ENCODE results near the gene OBSCN.

The OBSCN gene

GRCh38 chr1:228198977-228199590, 8.8 kb upstream of the OBSCN start:
- H3K27me3 ChIP-seq (ENCODE audit: control insufficient read depth, insufficient read depth, low read length) = no peaks in the 10 kb centered on the region
- H3K36me3 ChIP-seq (ENCODE audit: control insufficient read depth, insufficient read depth, low read length) = no peaks in the 10 kb centered on the region
- no peak overlapping the region for H3K4me3 ChIP-seq (ENCODE audit: low read depth, low read length)

DNA sequence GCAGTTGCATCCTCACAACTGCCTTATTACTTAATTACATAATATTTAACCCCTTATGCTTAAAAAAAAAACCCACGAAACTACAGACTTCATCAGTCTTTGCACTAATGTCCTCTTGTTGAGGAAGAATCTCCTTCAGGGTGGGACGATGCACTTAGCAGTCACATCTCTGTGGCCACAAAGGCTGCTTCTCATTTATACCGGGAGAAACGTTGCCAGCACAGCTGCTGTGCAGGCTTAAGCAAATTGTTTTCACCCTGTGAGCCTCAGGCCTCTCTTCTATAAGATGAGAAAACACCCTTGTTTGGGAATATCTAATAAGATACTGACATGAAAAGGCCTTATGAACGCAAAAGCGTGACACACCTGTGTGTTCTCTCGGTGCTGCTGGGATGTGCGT, 2.9 kb upstream of the OBSCN start:
- Histone ChIP-seq H3K4me3 (ENCODE audit: low read depth, low read length) (no peak overlapping the region), H3K9me3 (ENCODE audit: control insufficient read depth, insufficient read depth, low read length) (no peaks in the 10 kb centered on the region), H3K27me3 (ENCODE audit: control insufficient read depth, insufficient read depth, low read length) (no peaks in the 10 kb centered on the region), H3K36me3 (ENCODE audit: control insufficient read depth, insufficient read depth, low read length) (no peaks in the 10 kb centered on the region), H3K4me1 (ENCODE audit: control insufficient read depth, insufficient read depth, low read length) (no peaks in the 10 kb centered on the region), H3K9ac (ENCODE audit: low read depth, low read length) (no peak overlapping the region)

More at GRCh38 chr1:228198977-228199590, 8.8 kb upstream of the OBSCN start:
- Histone ChIP-seq H3K9me3 (ENCODE audit: control insufficient read depth, insufficient read depth, low read length) (no peaks in the 10 kb centered on the region), H3K4me1 (ENCODE audit: control insufficient read depth, insufficient read depth, low read length) (no peaks in the 10 kb centered on the region), H3K9ac (ENCODE audit: low read depth, low read length) (no peak overlapping the region)

GRCh38 chr1:228205526-228206436, 2.1 kb upstream of the OBSCN start:
- no peaks in the 10 kb centered on the region for H3K27me3 ChIP-seq (ENCODE audit: control insufficient read depth, insufficient read depth, low read length)
- H3K9me3 ChIP-seq (ENCODE audit: control insufficient read depth, insufficient read depth, low read length) = no peaks in the 10 kb centered on the region
- no peaks in the 10 kb centered on the region for H3K4me1 ChIP-seq (ENCODE audit: control insufficient read depth, insufficient read depth, low read length)
- H3K36me3 ChIP-seq (ENCODE audit: control insufficient read depth, insufficient read depth, low read length) = no peaks in the 10 kb centered on the region
- H3K4me3 ChIP-seq (ENCODE audit: low read depth, low read length) = no peak overlapping the region
- no peak overlapping the region for H3K9ac ChIP-seq (ENCODE audit: low read depth, low read length)

- H3K9me3 ChIP-seq (ENCODE audit: control insufficient read depth, insufficient read depth, low read length) = no peaks in the 10 kb centered on the region
- peaks cover 3% of the 10 kb centered on the region for H3K27me3 ChIP-seq (ENCODE audit: control insufficient read depth, insufficient read depth, low read length)
- no peaks in the 10 kb centered on the region for H3K36me3 ChIP-seq (ENCODE audit: control insufficient read depth, insufficient read depth, low read length)
- no peak overlapping the region for H3K4me3 ChIP-seq (ENCODE audit: low read depth, low read length)
- no peak overlapping the region for H3K9ac ChIP-seq (ENCODE audit: low read depth, low read length)
- H3K4me1 ChIP-seq (ENCODE audit: control insufficient read depth, insufficient read depth, low read length) = no peaks in the 10 kb centered on the region
These were observed 1.1 kb upstream of the OBSCN start for GRCh38 chr1:228206582-228207351.

GRCh38 chr1:228207381-228207810, 448 bp upstream of the OBSCN start:
- Histone ChIP-seq H3K27me3 (ENCODE audit: control insufficient read depth, insufficient read depth, low read length) (peaks cover 3% of the 10 kb centered on the region), H3K9ac (ENCODE audit: low read depth, low read length) (no peak overlapping the region)

DNA sequence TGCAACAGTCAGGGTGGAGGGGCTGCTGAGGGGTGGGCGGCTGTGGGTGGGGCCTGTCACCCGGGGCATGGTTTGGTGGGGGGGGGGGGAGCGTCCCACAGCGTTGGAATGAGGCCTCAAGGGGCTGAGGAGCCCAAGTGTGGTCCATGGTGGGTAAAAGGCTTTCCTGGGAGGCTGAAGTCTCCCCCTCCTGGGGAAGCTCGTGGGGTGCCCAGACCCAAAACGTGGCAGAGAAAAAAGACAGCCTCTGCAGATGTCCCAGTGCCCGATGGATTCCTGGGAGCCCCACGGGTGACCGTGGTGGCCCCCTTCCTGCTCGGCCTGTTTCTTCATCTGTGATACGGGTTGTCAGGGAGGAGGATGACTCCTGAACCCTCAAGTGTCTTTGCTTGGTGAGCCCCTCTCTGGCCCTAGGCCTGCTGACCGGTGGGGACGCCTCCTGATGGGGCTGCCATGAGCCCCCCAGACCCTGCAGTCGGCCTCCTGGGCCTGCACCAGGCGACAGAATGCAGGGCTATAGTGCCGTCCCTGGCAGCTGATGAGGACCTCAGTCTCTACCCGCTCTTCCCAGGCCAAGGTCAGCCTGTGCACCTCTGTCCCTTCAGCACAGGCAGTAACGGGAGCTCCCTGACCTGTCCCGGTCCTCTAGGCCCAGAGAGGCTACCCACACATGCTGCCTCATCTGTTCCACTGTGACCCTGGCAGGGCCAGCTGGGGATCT, 1.1 kb downstream of the OBSCN start:
- no peaks in the 10 kb centered on the region for H3K9me3 ChIP-seq (ENCODE audit: control insufficient read depth, insufficient read depth, low read length)
- H3K4me3 ChIP-seq (ENCODE audit: low read depth, low read length) = no peak overlapping the region
- no peaks in the 10 kb centered on the region for H3K4me1 ChIP-seq (ENCODE audit: control insufficient read depth, insufficient read depth, low read length)
- H3K9ac ChIP-seq (ENCODE audit: low read depth, low read length) = no peak overlapping the region
- no peaks in the 10 kb centered on the region for H3K36me3 ChIP-seq (ENCODE audit: control insufficient read depth, insufficient read depth, low read length)
- H3K27me3 ChIP-seq (ENCODE audit: control insufficient read depth, insufficient read depth, low read length) = peaks cover 5% of the 10 kb centered on the region

More at GRCh38 chr1:228207381-228207810, 448 bp upstream of the OBSCN start:
- no peaks in the 10 kb centered on the region for H3K9me3 ChIP-seq (ENCODE audit: control insufficient read depth, insufficient read depth, low read length)
- no peaks in the 10 kb centered on the region for H3K36me3 ChIP-seq (ENCODE audit: control insufficient read depth, insufficient read depth, low read length)
- no peaks in the 10 kb centered on the region for H3K4me1 ChIP-seq (ENCODE audit: control insufficient read depth, insufficient read depth, low read length)
- H3K4me3 ChIP-seq (ENCODE audit: low read depth, low read length) = no peak overlapping the region

- Histone ChIP-seq H3K9ac (ENCODE audit: low read depth, low read length) (no peak overlapping the region), H3K4me1 (ENCODE audit: control insufficient read depth, insufficient read depth, low read length) (no peaks in the 10 kb centered on the region), H3K4me3 (ENCODE audit: low read depth, low read length) (no peak overlapping the region)
These were observed 1.8 kb downstream of the OBSCN start for GRCh38 chr1:228209657-228210056.

GRCh38 chr1:228210076-228210651, 2.3 kb downstream of the OBSCN start:
- H3K4me3 ChIP-seq (ENCODE audit: low read depth, low read length) = no peak overlapping the region
- no peaks in the 10 kb centered on the region for H3K9me3 ChIP-seq (ENCODE audit: control insufficient read depth, insufficient read depth, low read length)
- no peaks in the 10 kb centered on the region for H3K36me3 ChIP-seq (ENCODE audit: control insufficient read depth, insufficient read depth, low read length)
- H3K4me1 ChIP-seq (ENCODE audit: control insufficient read depth, insufficient read depth, low read length) = no peaks in the 10 kb centered on the region
- H3K27me3 ChIP-seq (ENCODE audit: control insufficient read depth, insufficient read depth, low read length) = peaks cover 5% of the 10 kb centered on the region
- no peak overlapping the region for H3K9ac ChIP-seq (ENCODE audit: low read depth, low read length)

More at GRCh38 chr1:228209657-228210056, 1.8 kb downstream of the OBSCN start:
- Histone ChIP-seq H3K27me3 (ENCODE audit: control insufficient read depth, insufficient read depth, low read length) (peaks cover 5% of the 10 kb centered on the region), H3K36me3 (ENCODE audit: control insufficient read depth, insufficient read depth, low read length) (no peaks in the 10 kb centered on the region), H3K9me3 (ENCODE audit: control insufficient read depth, insufficient read depth, low read length) (no peaks in the 10 kb centered on the region)

DNA sequence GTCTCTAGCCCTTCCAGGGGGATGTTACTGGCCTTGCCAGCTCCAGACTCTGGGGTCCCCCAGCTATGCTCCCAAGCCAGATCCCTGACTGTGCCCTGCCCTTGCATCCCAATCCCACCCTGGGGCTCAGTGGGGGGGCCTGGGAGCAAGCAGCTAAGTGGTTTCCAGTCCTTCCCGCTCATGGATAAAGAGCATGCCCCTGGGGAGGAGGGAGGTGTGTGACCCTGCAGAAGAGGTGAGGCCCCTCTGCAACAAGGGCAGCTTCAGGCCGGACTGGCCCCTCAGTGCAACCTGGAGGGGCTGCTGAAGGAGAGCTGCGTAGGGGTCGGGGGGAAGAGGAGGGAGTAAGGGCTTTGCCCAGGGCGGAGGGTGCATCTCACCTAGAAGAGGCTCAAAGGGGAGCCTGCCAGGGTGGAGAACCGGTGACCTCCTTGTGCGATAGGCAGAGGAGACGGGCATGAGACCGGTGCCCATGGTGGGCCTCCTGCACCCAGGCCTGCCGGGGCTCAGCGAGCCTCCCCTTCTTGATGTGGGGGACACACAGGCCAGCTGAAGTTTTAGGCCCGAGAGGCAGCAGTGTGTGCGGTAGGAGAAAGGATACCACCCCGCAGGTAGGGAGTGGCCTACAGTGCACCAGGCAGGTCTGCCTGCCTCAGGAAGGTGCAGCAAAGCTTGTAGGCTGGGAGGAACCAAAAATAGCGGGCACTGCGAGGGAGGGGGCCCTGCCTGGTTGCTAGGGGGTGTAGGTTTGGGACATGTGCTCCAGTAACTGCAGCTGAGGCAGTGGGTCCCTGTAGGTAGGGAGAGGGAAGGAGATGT, 3.1 kb downstream of the OBSCN start:
- H3K4me3 ChIP-seq (ENCODE audit: low read depth, low read length) = no peak overlapping the region
- H3K4me1 ChIP-seq (ENCODE audit: control insufficient read depth, insufficient read depth, low read length) = no peaks in the 10 kb centered on the region

GRCh38 chr1:228211531-228212414, 3.9 kb downstream of the OBSCN start:
- H3K27me3 ChIP-seq (ENCODE audit: control insufficient read depth, insufficient read depth, low read length) = peaks cover 5% of the 10 kb centered on the region
- H3K4me3 ChIP-seq (ENCODE audit: low read depth, low read length) = peak overlapping the region; percentile 49
- H3K36me3 ChIP-seq (ENCODE audit: control insufficient read depth, insufficient read depth, low read length) = no peaks in the 10 kb centered on the region
- H3K4me1 ChIP-seq (ENCODE audit: control insufficient read depth, insufficient read depth, low read length) = no peaks in the 10 kb centered on the region
- H3K9me3 ChIP-seq (ENCODE audit: control insufficient read depth, insufficient read depth, low read length) = no peaks in the 10 kb centered on the region
- H3K9ac ChIP-seq (ENCODE audit: low read depth, low read length) = no peak overlapping the region

More for the DNA sequence above, 3.1 kb downstream of the OBSCN start:
- peaks cover 5% of the 10 kb centered on the region for H3K27me3 ChIP-seq (ENCODE audit: control insufficient read depth, insufficient read depth, low read length)
- no peaks in the 10 kb centered on the region for H3K36me3 ChIP-seq (ENCODE audit: control insufficient read depth, insufficient read depth, low read length)
- H3K9ac ChIP-seq (ENCODE audit: low read depth, low read length) = no peak overlapping the region
- no peaks in the 10 kb centered on the region for H3K9me3 ChIP-seq (ENCODE audit: control insufficient read depth, insufficient read depth, low read length)
